Renal cortical epithelial cell (primary cell): Measurements from ENCODE around the gene TUBA4A. TPM values are rescaled to one million over a fixed set of nuclear protein-coding genes. Genes with fewer than 3 reads are reported as not detected.
"Not testable (repeated sequence)": the region's sequence is repeated elsewhere in the genome, so short reads cannot be mapped to it uniquely, and the experiment has no call there.

Experiments
- DNase-seq: peaks from one replicate; pipeline ENCODE4 v3.0.0-alpha.2; 2011; ENCODE audit warnings: low read depth
- total RNA-seq: library from RNA; depleted of rRNA; stranded (reverse); fragments of >200 nt; gene quantifications from 2 replicates; pipeline ENCODE4 v1.2.3, GENCODE V29; 2014

Gene TUBA4A
- total RNA-seq, 1 donor from 2014 or later = 70.9 TPM

DNA sequence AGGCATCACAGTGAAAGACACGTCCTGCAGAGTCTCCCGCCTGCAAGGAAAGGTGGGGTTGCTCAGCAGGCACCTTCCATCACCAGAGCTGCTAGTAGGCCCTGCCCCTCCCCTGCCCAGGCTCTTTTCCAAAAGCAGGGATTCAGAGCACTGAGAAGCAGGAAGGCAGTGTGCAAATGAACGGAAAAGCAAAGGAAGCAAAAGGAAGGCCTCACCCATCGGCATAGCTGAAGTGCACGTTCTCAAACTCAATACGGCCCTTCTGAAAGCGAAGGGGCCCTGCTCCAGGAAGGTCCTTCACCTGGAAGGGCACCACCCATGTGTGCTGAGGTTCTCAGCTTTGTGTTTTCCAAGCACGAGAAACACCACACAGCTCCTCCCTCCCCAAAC lies 40.7 kb downstream of the TUBA4A start:
- no peak for DNase-seq

DNA sequence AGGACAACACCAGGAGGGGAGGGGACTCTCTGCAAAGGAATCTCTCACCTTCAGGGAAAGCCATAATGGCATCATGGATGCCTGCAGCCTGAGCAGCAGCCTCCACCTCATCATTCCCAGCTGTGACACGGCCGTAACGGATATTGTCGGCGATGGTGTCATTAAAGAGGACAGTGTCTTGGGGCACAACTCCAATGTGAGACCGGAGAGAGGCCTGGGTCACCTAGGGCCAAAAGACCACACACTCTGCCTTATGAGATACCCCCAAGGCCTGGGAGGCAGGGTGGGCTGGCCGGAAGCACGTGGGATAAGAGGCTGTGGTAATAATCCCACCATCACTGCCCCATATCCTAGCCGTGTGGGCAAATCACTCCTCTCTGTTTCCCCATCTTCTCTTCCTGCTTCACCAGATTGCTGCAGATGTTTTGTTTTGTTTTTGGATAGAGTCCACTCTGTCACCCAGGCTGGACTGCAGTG lies 42.8 kb downstream of the TUBA4A start:
- no peak for DNase-seq

DNA sequence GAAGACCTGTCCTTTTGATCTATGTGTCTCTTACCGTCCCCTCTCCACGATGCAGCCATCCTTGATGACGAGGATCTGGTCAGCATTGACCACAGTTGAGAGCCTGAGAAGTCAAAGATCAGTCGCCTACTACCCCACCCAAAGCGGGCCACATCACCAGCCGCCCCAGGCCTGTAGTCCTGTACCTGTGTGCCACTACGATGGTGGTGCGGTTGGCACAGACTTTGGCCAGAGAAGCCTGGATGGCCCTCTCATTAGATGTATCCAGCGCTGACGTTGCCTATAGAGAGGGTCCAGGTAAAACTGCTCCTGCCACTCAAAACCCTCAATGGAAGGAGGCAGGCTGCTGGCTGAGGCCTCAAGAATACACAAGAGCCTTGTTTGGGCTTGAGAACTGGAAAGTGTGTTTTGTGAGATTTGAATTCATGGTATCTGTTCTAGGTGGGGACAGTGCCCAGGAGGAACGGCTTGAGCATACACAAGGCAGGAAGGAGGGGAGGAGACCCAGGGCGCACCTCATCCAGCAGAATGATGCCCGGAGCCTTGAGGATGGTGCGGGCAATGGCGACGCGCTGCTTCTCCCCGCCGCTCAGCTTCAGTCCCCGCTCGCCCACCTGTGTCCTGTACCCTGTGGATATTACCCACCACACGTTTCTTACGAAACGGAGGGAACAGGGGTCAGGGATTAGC lies 43.4 kb downstream of the TUBA4A start:
- DNase-seq = no peak

DNA sequence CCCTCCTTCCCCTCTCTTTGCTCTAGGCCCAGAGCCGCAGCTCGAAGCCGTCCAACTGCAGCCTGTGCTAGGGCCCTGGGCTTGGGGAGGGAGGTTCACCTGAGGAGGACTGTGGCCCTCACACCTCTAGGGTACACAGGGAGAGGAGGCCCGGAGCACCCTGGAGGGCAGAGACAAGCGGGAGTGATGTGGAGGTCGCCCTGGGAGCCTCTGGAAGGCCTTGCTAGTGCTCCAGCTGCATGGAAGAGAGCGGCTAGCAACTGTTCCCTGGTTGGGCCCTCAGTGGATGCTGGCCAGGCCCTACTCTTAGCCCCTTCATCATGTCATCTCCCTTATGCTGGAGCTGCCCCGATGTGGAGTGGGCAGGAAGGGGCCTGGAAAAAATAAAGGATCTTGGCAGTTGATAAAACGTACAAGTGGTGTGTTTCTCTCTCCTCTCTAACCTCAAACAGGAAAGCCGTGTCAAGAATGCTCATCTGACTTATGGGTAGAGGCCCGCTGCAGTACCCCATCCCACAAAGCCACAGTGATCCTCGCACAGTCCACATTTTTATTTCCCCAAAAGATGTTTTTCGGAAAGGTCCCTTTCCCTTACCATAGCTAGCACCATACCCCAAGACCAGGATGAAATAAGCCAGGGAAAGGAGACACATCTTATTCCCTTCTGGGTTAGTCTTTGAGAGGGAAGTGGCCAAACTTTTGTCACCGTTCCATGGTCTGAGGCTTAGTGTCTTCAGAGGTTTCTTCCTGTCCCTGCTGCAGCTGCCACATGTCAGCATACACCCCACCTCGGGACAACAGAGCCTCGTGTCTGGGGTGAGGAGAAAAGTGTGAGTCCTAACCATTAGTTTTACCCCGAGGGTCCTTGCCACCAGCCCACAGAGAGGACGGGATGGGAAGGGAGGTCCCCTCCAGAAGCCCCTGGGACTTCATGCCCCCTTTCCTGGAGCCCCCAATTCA lies 44.2 kb downstream of the TUBA4A start:
- DNase-seq = no peak

DNA sequence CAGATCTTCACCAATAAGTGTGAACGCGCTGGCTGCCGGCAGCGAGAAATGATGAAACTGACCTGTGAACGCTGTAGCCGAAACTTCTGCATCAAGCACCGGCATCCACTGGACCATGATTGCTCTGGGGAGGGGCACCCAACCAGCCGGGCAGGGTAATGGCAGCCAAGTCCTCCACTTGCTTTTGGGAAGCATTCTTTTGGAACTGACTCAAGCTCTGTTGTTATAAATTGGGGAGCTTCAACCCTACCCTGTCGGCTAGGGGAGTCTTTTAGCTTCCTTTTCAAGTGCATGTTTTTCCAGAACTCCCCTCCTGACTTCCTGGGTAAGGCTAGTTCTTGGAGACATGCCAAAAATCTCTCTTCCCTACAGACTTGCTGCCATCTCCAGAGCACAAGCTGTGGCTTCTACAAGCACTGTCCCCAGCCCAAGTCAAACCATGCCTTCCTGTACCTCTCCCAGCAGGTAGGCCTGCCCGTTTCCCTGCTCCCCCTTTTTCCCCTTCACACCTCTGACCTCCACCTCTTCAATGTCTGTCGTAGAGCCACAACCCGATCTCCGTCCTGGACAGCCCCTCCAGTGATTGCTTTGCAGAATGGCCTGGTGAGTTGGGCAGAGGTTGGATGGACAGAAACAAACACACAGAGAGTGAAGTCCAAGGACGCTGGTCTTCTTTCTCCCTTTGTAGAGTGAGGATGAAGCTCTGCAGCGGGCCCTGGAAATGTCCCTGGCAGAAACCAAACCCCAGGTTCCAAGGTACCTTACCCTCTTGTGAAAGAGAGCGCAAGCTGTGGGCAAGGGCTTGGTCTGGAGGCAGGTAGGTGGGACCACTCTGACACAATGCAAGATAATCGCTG lies 45.6 kb downstream of the TUBA4A start:
- DNase-seq = peak; percentile 55

DNA sequence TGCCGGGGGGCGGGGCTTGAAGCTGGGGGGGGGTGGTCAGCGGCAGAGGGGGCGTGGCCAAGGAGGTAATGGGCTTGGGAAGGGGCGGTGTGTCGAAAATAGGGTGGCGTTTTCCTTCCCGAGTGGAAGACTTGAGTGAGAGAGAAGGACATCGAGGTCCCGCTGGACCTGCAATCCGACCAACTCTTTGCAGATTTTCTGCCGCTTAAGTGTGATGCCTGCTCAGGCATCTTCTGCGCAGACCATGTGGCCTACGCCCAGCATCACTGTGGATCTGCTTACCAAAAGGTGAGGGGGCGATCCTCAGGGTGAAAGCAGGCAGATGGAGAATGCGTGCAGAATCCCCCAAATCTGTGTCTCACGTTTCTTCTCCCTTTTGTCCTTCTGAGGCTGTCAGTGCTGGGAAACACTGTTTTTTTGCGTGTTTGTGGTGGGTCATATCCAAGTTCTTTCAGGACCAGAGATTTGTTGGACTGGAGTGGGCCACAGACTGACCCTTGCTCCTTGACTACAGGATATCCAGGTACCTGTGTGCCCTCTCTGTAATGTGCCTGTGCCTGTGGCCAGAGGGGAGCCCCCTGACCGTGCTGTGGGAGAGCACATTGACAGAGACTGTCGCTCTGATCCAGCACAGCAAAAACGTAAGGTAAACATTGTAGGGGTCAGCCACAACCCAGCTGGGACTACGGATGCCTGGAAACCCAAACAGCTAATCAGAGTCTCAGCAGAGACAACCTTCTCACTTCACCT lies 46.4 kb downstream of the TUBA4A start:
- no peak for DNase-seq

DNA sequence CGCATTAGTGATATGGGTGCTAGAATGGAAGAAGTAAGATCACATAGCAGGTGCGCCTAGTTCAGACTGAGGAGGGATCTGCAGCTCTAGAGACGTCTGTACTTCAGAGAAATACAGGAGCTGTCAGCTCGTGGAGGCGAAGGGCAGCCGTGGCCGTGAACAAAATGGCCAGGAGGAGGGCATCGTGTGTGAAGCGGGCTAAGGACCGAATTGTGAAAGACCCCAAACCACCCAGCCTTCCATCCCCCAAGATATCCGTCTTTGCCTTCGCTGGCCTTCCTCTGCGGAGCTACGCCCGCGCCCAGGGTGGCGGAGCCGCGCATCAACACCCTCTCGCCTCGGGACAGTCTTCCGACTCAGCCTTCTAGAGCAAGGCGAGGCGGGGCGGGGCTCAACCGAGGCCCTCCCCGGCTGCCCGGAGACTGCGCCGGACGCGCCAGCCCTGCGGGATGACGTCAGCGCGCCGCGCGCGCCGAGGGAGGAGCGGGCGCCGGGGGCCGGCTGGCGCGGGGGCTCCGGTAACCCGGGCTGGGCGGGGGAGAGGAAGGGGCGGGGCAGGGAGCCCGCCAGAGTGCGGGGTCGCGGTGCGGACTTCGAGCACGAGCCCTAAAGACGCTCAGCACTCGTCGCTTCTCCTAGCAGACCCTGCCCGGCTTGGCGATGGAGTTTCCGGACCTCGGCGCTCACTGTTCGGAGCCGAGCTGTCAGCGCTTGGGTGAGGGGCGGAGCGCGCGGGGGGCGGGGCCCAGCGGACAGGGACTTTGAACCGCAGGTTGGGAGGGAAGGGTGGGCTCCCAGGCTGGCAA lies 47.2 kb downstream of the TUBA4A start, which contains the start of gene ZFAND2B:
ZFAND2B (plus strand) TSS at position 455 of the 806 bp plus-strand sequence; CDS start at position 661, 206 bp downstream.
- peak; percentile 76 for DNase-seq

DNA sequence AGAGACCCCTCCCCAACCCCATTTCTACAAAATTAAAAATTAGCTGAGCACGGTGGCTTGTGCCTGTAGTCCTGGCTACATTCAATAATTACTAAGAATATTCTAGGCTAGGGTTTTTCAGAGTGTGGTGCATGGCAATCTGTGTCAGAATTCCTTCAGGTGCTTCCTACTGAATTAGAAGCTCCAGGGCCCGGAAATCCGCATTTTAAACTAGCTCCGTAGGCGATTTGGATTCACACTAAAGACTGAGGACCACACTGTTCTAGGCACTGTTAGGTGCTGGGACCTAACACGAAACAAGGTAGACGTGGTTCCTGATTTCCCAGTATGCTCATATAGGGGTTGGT lies 47.8 kb downstream of the TUBA4A start:
- no peak for DNase-seq

DNA sequence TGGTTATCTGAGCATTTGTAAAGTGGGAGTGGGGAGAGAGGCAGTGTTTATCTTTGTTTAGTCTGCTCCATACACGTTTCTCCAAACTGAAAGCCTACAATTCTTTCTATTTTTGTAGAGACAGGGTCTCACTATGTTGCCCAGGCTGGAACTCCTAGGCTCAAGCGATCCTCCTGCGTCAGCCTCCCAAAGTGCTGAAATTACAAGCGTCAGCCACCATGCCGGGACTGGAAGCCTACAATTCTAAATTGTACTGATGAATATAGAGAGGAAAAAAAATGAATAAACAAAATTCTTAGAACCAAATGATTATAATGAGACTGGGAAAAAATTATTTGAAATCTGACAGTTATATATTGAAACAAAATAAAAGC lies 48.6 kb downstream of the TUBA4A start:
- DNase-seq = no peak

DNA sequence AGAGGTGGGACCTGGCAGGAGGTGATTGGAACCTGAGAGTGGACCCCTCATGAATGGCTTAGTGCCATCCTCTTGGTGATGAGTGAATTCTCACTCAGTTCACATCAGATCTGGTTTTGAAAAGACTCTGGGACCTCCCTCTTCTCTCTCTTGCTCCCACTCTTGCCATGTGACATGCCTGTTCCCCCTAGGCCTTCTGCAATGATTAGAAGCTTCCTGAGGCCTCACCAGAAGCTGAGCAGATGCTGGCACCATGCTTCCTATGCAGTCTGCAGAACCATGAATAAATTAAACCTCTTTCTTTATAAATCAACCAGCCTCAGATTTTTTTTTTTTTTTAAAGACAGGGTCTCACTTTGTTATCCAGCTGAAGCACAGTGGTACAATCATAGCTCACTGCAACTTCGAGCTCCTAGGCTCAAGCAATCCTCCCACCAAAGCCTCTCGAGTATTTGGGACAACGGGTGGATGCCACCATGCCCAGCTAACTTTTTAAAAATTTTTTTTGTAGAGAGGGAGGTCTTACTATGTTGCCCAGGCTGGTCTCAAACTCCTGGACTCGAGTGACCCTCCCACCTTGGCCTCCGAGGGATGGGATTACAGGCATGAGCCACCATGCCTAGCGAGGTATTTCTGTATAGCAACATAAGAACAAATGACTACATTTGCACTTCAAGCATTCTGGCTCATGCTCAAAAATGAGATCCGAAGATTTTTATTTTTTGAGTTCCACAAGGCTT lies 49.1 kb downstream of the TUBA4A start:
- no peak for DNase-seq

DNA sequence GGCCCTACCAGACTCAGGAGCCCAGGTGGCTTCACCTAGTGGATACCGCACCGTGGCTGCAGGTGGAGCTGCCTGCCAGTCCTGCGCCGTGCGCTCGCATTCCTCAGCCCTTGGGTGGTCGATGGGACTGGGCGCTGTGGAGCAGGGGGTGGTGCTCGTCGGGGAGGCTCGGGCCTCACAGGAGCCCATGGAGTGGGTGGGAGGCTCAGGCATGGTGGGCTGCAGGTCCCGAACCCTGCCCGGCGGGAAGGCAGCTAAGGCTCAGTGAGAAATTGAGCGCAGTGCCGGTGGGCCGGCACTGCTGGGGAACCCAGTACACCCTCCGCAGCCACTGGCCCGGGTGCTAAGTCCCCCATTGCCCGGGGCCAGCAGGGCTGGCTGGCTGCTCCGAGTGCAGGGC lies 52.4 kb downstream of the TUBA4A start:
- DNase-seq = not testable (repeated sequence)

DNA sequence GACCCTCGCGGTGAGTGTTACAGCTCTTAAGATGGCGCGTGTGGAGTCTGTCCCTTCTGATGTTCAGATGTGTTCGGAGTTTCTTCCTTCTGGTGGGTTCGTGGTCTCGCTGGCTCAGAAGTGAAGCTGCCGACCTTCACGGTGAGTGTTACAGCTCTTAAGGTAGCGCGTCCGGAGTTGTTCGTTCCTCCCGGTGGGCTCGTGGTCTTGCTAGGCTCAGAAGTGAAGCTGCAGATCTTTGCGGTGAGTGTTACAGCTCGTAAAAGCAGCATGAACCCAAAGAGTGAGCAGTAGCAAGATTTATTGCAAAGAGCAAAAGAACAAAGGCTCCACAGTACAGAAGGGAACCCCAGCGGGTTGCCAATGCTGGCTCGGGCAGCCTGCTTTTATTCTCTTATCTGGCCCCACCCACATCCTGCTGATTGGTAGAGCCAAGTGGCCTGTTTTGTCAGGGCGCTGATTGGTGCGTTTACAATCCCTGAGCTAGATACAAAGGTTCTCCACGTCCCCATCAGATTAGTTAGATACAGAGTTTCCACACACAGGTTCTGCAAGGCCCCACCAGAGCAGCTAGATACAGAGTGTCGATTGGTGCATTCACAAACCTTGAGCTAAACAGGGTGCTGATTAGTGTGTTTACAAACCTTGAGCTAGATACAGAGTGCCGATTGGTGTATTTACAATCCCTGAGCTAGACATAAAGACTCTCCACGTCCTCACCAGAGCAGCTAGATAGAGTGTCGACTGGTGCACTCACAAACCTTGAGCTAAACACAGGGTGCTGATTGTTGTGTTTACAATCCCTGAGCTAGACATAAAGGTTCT lies 53.0 kb downstream of the TUBA4A start:
- DNase-seq = not testable (repeated sequence)

Other genes with a start within 250 kb of the TUBA4A start
- gene CFAP65, start 212.4 kb downstream of the TUBA4A start, total RNA-seq = 0.65 TPM in 1 of 2 replicates, not detected in the other
- 0.25 TPM in 1 of 2 replicates, not detected in the other for gene IHH, start 193.0 kb downstream of the TUBA4A start, total RNA-seq
- gene NHEJ1, start 93.1 kb downstream of the TUBA4A start, total RNA-seq = 18.4 and 24.6 TPM in 2 replicates
- 1.0 and 1.6 TPM in 2 replicates for gene SLC23A3, start 83.9 kb downstream of the TUBA4A start, total RNA-seq
- 39.1 and 46.3 TPM in 2 replicates for gene CNPPD1, start 77.0 kb downstream of the TUBA4A start, total RNA-seq
- gene RETREG2, start 75.6 kb downstream of the TUBA4A start, total RNA-seq = 65.6 and 73.5 TPM in 2 replicates
- gene ZFAND2B, start 47.1 kb downstream of the TUBA4A start, total RNA-seq = 18.4 and 30.9 TPM in 2 replicates
- gene ABCB6, start 35.0 kb downstream of the TUBA4A start, total RNA-seq = 17.2 and 23.9 TPM in 2 replicates
- gene ATG9A, start 24.3 kb downstream of the TUBA4A start, total RNA-seq = 21.2 and 78.7 TPM in 2 replicates
- gene ANKZF1, start 24.1 kb downstream of the TUBA4A start, total RNA-seq = 35.8 and 53.4 TPM in 2 replicates
- gene GLB1L, start 8.5 kb downstream of the TUBA4A start, total RNA-seq = 9.8 and 12.9 TPM in 2 replicates
- gene STK16, start 8.4 kb downstream of the TUBA4A start, total RNA-seq = 30.7 and 52.7 TPM in 2 replicates
- 0.25 TPM in 1 of 2 replicates, not detected in the other for gene TUBA4B, start 675 bp downstream of the TUBA4A start, total RNA-seq
- gene DNAJB2, start 25.4 kb upstream of the TUBA4A start, total RNA-seq = 83.7 and 90.7 TPM in 2 replicates
- gene PTPRN, start 55.5 kb upstream of the TUBA4A start, total RNA-seq = 0.35 and 0.52 TPM in 2 replicates
- gene RESP18, start 78.8 kb upstream of the TUBA4A start, total RNA-seq = not detected in 2 replicates
- gene DNPEP, start 134.0 kb upstream of the TUBA4A start, total RNA-seq = 53.1 and 61.0 TPM in 2 replicates
- 0.30 and 0.69 TPM in 2 replicates for gene DES, start 164.5 kb upstream of the TUBA4A start, total RNA-seq
- 2.3 and 10.8 TPM in 2 replicates for gene SPEG, start 180.9 kb upstream of the TUBA4A start, total RNA-seq
- gene GMPPA, start 245.0 kb upstream of the TUBA4A start, total RNA-seq = 32.0 and 43.2 TPM in 2 replicates